ENCODE data around the gene DMAC2L. TPM values are rescaled to one million over a fixed set of nuclear protein-coding genes. Genes with fewer than 3 reads are reported as not detected.

Gene DMAC2L
- total RNA-seq, 1 donor from 2014 or later: 5.8 TPM

Other genes with a start within 250 kb of the DMAC2L start
- 3.7 and 5.4 TPM in 2 replicates for gene VCPKMT, start 195.8 kb upstream of the DMAC2L start, total RNA-seq
- gene SOS2, start 80.7 kb upstream of the DMAC2L start, total RNA-seq: 17.2 and 19.7 TPM in 2 replicates
- 5.1 and 10.0 TPM in 2 replicates for gene L2HGDH, start 95 bp upstream of the DMAC2L start, total RNA-seq
- gene CDKL1, start 84.6 kb downstream of the DMAC2L start, total RNA-seq: 19.9 and 45.8 TPM in 2 replicates
- gene MAP4K5, start 220.2 kb downstream of the DMAC2L start, total RNA-seq: 45.3 and 49.0 TPM in 2 replicates
- 1.1 and 5.5 TPM in 2 replicates for gene ATL1, start 247.8 kb downstream of the DMAC2L start, total RNA-seq